GM18951 (cell line): ENCODE measurements around the gene DLX1.

ENCODE experiments used
- POLR2A ChIP-seq: IDR thresholded peaks from 4 replicates; pipeline ENCODE4 v1.6.1; 2011; ENCODE audit warnings: mild to moderate bottlenecking; ENCODE audit not compliant: insufficient read length, insufficient read depth; ENCODE audit errors: extremely low read depth
- in situ Hi-C: fragments of 300-500 bp; cut with MboI; formaldehyde crosslinking; loops from one replicate; pipeline ENCODE4 v1.12.0; 2022; ENCODE audit warnings: low sequenced_read_pairs, mixed read lengths, inconsistent platforms; ENCODE audit not compliant: unreplicated experiment

The DLX1 gene

GRCh38 chr2:172074254-172074653 is 11.1 kb upstream of the DLX1 start:
- in situ Hi-C loops: no loop called here
- TF ChIP-seq POLR2A: no peak

DNA sequence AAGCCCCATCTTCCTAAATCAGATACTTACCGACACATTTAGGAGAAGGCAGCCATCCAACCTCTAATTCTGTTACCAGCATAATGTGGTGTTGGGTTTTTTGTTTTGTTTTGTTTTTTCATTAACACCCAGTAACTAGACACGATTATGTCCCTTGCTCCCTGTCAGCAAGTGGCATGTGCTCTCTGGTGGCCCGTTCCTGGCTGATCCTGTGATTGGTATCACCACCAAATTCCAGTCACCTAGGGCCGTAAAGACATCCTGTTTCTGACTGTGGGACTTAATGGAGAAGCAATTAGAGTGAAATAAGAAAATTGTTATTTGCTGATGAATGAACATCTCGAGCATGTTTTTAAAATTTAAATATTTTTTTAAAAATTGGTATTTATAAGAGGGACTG is 5.9 kb upstream of the DLX1 start:
- in situ Hi-C loops: no loop called here
- no peak for TF ChIP-seq POLR2A

DNA sequence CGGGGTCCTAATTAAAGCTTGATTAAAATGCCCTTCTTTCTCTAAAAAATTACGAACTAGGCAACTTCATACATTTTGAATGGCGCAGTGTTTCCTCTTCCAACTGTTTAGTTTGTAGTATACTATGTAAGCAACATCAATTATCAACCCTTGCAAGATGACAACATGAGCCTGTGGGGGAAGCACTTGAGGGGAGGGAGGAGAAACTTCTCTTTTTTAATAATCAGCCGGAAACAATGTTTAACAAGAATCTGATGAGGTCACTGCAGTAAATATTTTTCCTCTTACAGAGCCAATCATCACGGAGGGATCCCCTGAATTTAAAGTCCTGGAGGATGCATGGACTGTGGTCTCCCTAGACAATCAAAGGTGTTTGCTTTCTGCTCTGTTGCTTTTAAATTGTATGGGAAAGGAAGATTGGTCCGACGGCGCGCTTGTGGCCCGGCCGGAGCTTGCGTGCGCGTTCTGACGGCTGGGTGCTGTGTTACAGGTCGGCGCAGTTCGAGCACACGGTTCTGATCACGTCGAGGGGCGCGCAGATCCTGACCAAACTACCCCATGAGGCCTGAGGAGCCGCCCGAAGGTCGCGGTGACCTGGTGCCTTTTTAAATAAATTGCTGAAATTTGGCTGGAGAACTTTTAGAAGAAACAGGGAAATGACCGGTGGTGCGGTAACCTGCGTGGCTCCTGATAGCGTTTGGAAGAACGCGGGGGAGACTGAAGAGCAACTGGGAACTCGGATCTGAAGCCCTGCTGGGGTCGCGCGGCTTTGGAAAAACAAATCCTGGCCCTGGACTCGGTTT is 5.3 kb upstream of the DLX1 start:
- in situ Hi-C loops: no loop called here

GRCh38 chr2:172080641-172081220 is 4.6 kb upstream of the DLX1 start:
- no peak for TF ChIP-seq POLR2A
- in situ Hi-C loops: no loop called here

More for the DNA sequence above, 5.3 kb upstream of the DLX1 start:
- no peak for TF ChIP-seq POLR2A

- no peak for TF ChIP-seq POLR2A
Measured at GRCh38 chr2:172081221-172082022, 3.9 kb upstream of the DLX1 start.

DNA sequence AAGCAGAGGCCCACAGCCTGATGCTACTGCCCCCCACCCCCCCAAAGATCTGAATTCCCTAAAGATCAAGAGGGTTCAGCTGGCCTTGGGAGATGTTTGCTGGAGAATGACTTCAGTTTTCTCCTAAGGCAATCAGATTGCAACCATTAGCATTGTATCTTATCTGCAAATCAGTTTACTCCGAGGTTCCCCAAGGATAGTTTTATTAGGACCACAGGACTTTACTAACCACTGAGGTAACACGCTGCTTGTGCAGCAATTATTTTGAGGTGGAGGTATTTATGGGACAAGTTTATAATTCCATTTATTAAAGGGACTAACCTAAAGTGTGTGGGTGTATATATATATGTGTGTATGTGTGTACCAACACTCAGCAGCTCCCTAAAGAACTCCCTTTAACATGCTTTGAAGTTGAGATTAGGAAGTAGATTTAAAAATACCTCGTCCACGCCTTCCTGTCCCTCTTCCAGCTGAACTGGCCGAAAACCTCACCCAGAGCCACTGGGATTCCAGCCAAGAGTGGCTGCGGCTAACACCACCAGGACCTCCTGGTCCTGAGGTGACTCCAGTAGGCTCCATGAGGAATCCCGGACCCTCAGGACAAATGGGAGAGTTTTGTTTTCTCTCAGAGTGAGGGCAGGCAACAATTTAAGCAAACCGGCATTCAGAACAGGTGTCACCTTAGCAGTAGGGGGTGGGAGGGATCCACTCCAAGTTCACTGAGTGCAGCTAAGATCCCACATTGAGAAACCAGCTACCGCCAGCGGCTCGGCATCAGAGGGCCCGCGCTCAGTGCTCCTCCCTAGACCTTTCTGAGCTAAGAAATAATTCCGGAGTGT is 3.0 kb upstream of the DLX1 start:
- TF ChIP-seq POLR2A: no peak
- in situ Hi-C loops: no loop called here

More at GRCh38 chr2:172081221-172082022, 3.9 kb upstream of the DLX1 start:
- in situ Hi-C loops: no loop called here

GRCh38 chr2:172082944-172083627 is 2.2 kb upstream of the DLX1 start:
- TF ChIP-seq POLR2A: no peak
- in situ Hi-C loops: no loop called here

- TF ChIP-seq POLR2A: no peak
- in situ Hi-C loops: no loop called here
Measured at GRCh38 chr2:172083628-172084394, 1.5 kb upstream of the DLX1 start.

DNA sequence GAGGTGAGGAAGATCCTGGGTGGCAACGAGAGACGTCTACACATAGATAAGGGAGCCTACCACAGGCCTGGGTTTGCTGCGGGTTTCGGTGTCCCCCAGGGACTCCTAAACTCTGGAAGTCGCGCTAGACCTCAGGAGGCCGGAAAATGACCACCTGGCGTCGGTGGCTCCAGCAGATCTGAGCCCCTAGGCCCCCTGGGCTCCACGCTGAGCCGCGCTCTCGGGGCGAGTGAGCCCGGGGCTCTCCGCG is 987 bp upstream of the DLX1 start:
- no peak for TF ChIP-seq POLR2A
- in situ Hi-C loops: no loop called here

GRCh38 chr2:172084645-172085459 is 455 bp upstream of the DLX1 start:
- in situ Hi-C loops: no loop called here
- TF ChIP-seq POLR2A: peak; percentile 61
